EL (cell line): ENCODE results near the gene ODAM.
"Not testable (repeated sequence)": the region's sequence is repeated elsewhere in the genome, so short reads cannot be mapped to it uniquely, and the experiment has no call there.

Source experiments
- DNase-seq: peaks from one replicate; pipeline ENCODE4 v3.0.0-alpha.2; 2016

Gene ODAM

GRCh38 chr4:70225824-70226223 lies 30.3 kb downstream of the ODAM start, which contains the start of gene FDCSP:
FDCSP (plus strand) TSS chr4:70226124; CDS start chr4:70231195, 5,071 bp downstream.
- no peak for DNase-seq

GRCh38 chr4:70236125-70236524 lies 40.6 kb downstream of the ODAM start:
- no peak for DNase-seq

- DNase-seq, result no peak
These were observed 43.8 kb downstream of the ODAM start for GRCh38 chr4:70239131-70239883.

- no peak for DNase-seq
These were observed 44.5 kb downstream of the ODAM start for GRCh38 chr4:70239884-70240591.

- DNase-seq, result not testable (repeated sequence)
These were observed 46.8 kb downstream of the ODAM start, which contains the start of gene CSN3 for GRCh38 chr4:70242297-70242696. CSN3 (plus strand) TSS chr4:70242597; CDS start chr4:70244820, 2,223 bp downstream.

- DNase-seq, result no peak
These were observed 47.6 kb downstream of the ODAM start for GRCh38 chr4:70243091-70243490.

GRCh38 chr4:70251250-70251944 lies 55.9 kb downstream of the ODAM start:
- no peak for DNase-seq

GRCh38 chr4:70251945-70252277 lies 56.4 kb downstream of the ODAM start:
- no peak for DNase-seq
